Activated T-cell treated with anti-CD3 and anti-CD28 coated beads, Interleukin-2, amount 50 U/mL, for 72 hours (primary cell): ENCODE measurements around the gene ZNF227. TPM values are rescaled to one million over a fixed set of nuclear protein-coding genes. Genes with fewer than 3 reads are reported as not detected.
A peak's percentile ranks its signal among the peaks of the same experiment; 100 is the strongest.

Experiments
- ATAC-seq, 2 donors: fragments of 150-1000 bp; cut with Tn5 transposase; replicated peaks in 1 of 2; 2 replicates each; pipeline ENCODE4 v1.10.0; 2021; ENCODE audit warnings: moderate library complexity in 2 of 2, mild to moderate bottlenecking in 1 of 2
- DNase-seq, 2 donors: peaks; one replicate each; pipeline ENCODE4 v3.0.0; 2021 to 2022; ENCODE audit warnings: mixed read lengths in 1 of 2
- H3K27ac Mint-ChIP-seq: one replicate; pipeline ENCODE4 v1.8.0; 2022; ENCODE audit warnings: mild to moderate bottlenecking, moderate library complexity, mixed read lengths
- H3K27me3 Mint-ChIP-seq: one replicate; pipeline ENCODE4 v1.8.0; 2022; ENCODE audit warnings: low read depth, mixed read lengths
- H3K36me3 Mint-ChIP-seq, 2 donors: one replicate each; pipeline ENCODE4 v1.8.0; 2022; ENCODE audit warnings: mixed read lengths in 2 of 2, mild to moderate bottlenecking in 1 of 2; ENCODE audit not compliant: insufficient read depth in 2 of 2
- H3K4me1 Mint-ChIP-seq: one replicate; pipeline ENCODE4 v1.8.0; 2022; ENCODE audit warnings: low read depth, mixed read lengths
- H3K4me3 Mint-ChIP-seq, 2 donors: one replicate each; pipeline ENCODE4 v1.8.0; 2022; ENCODE audit warnings: mild to moderate bottlenecking in 2 of 2, mixed read lengths in 2 of 2, moderate library complexity in 2 of 2
- H3K9me3 Mint-ChIP-seq, 2 donors: one replicate each; pipeline ENCODE4 v1.8.0; 2022; ENCODE audit warnings: mixed read lengths in 2 of 2
- total RNA-seq, 2 donors: library from RNA; stranded (reverse); gene quantifications; one replicate each; pipeline ENCODE4 v1.2.3, GENCODE V29; 2022

ZNF227 gene
- total RNA-seq, 2 donors from 2014 or later = 31.5 to 36.6 TPM

- Mint-ChIP-seq H3K9me3 (peaks cover 43 to 54% of the 10 kb centered on the region in 2 donors), H3K4me1 (peaks cover 15% of the 10 kb centered on the region), H3K36me3 (peaks cover 40 to 72% of the 10 kb centered on the region in 2 donors), H3K27ac (peak overlapping the region; percentile 60), H3K4me3 (no peak overlapping the region), H3K27me3 (no peaks in the 10 kb centered on the region)
- no peak for ATAC-seq
- DNase-seq = no peak
Observed at GRCh38 chr19:44255705-44256411, 43.5 kb downstream of the ZNF227 start.

GRCh38 chr19:44258136-44258535, 45.8 kb downstream of the ZNF227 start:
- Mint-ChIP-seq H3K36me3 (peaks cover 27 to 56% of the 10 kb centered on the region in 2 donors), H3K9me3 (peaks cover 37 to 41% of the 10 kb centered on the region in 2 donors), H3K4me3 (no peak overlapping the region), H3K27me3 (no peaks in the 10 kb centered on the region), H3K4me1 (peaks cover 15% of the 10 kb centered on the region), H3K27ac (no peak overlapping the region)
- DNase-seq = no peak
- no peak for ATAC-seq

- peaks cover 35 to 37% of the 10 kb centered on the region in 2 donors for H3K9me3 Mint-ChIP-seq
- H3K4me1 Mint-ChIP-seq = peaks cover 15% of the 10 kb centered on the region
- H3K27ac Mint-ChIP-seq = no peak overlapping the region
- DNase-seq (no peak), ATAC-seq (no peak)
- peak overlapping the region; percentile 18 to 82 for H3K4me3 Mint-ChIP-seq
- peaks cover 24 to 53% of the 10 kb centered on the region in 2 donors for H3K36me3 Mint-ChIP-seq
- H3K27me3 Mint-ChIP-seq = no peaks in the 10 kb centered on the region
Observed at GRCh38 chr19:44258835-44259413, 46.6 kb downstream of the ZNF227 start.

GRCh38 chr19:44260343-44260681, 48.0 kb downstream of the ZNF227 start:
- peaks cover 15 to 41% of the 10 kb centered on the region in 2 donors for H3K36me3 Mint-ChIP-seq
- H3K4me3 Mint-ChIP-seq = peak overlapping the region; percentile 82 to 88
- peaks cover 15% of the 10 kb centered on the region for H3K4me1 Mint-ChIP-seq
- H3K27me3 Mint-ChIP-seq = no peaks in the 10 kb centered on the region
- H3K27ac Mint-ChIP-seq = peak overlapping the region; percentile 80
- H3K9me3 Mint-ChIP-seq = peaks cover 30 to 31% of the 10 kb centered on the region in 2 donors
- DNase-seq (no peak), ATAC-seq (peak in 1 of 2 donors; percentile 3)

- H3K27ac Mint-ChIP-seq = peak overlapping the region; percentile 80
- H3K27me3 Mint-ChIP-seq = no peaks in the 10 kb centered on the region
- DNase-seq (no peak), ATAC-seq (no peak)
- peaks cover 28% of the 10 kb centered on the region in 2 donors for H3K9me3 Mint-ChIP-seq
- H3K4me3 Mint-ChIP-seq = peak overlapping the region; percentile 82 to 88
- peaks cover 15 to 36% of the 10 kb centered on the region in 2 donors for H3K36me3 Mint-ChIP-seq
- peaks cover 15% of the 10 kb centered on the region for H3K4me1 Mint-ChIP-seq
Observed at GRCh38 chr19:44260695-44261446, 48.5 kb downstream of the ZNF227 start.

GRCh38 chr19:44277331-44277730, 65.0 kb downstream of the ZNF227 start:
- no peak for DNase-seq
- ATAC-seq = no peak
- Mint-ChIP-seq H3K27me3 (no peaks in the 10 kb centered on the region), H3K27ac (no peak overlapping the region), H3K9me3 (peaks cover 29 to 37% of the 10 kb centered on the region in 2 donors), H3K4me3 (no peak overlapping the region), H3K4me1 (no peaks in the 10 kb centered on the region), H3K36me3 (peaks cover 31 to 37% of the 10 kb centered on the region in 2 donors)

GRCh38 chr19:44278181-44278690, 65.9 kb downstream of the ZNF227 start:
- DNase-seq (no peak), ATAC-seq (no peak)
- Mint-ChIP-seq H3K27ac (no peak overlapping the region), H3K9me3 (peaks cover 31 to 41% of the 10 kb centered on the region in 2 donors), H3K27me3 (no peaks in the 10 kb centered on the region), H3K4me1 (no peaks in the 10 kb centered on the region), H3K4me3 (no peak overlapping the region), H3K36me3 (peaks cover 32 to 35% of the 10 kb centered on the region in 2 donors)

GRCh38 chr19:44280916-44281315, 68.6 kb downstream of the ZNF227 start:
- no peak overlapping the region for H3K27ac Mint-ChIP-seq
- no peak overlapping the region for H3K4me3 Mint-ChIP-seq
- DNase-seq = no peak
- no peaks in the 10 kb centered on the region for H3K27me3 Mint-ChIP-seq
- H3K36me3 Mint-ChIP-seq = peaks cover 28 to 31% of the 10 kb centered on the region in 2 donors
- no peaks in the 10 kb centered on the region for H3K4me1 Mint-ChIP-seq
- no peak for ATAC-seq
- peaks cover 29 to 45% of the 10 kb centered on the region in 2 donors for H3K9me3 Mint-ChIP-seq

GRCh38 chr19:44282846-44283245, 70.5 kb downstream of the ZNF227 start:
- H3K27ac Mint-ChIP-seq = no peak overlapping the region
- no peaks in the 10 kb centered on the region for H3K4me1 Mint-ChIP-seq
- no peak for ATAC-seq
- peaks cover 33 to 35% of the 10 kb centered on the region in 2 donors for H3K36me3 Mint-ChIP-seq
- peaks cover 30 to 50% of the 10 kb centered on the region in 2 donors for H3K9me3 Mint-ChIP-seq
- H3K4me3 Mint-ChIP-seq = no peak overlapping the region
- no peaks in the 10 kb centered on the region for H3K27me3 Mint-ChIP-seq
- DNase-seq = no peak

GRCh38 chr19:44284968-44285367, 72.6 kb downstream of the ZNF227 start:
- Mint-ChIP-seq H3K36me3 (peaks cover 47 to 51% of the 10 kb centered on the region in 2 donors), H3K27ac (no peak overlapping the region), H3K27me3 (no peaks in the 10 kb centered on the region), H3K9me3 (peaks cover 31 to 54% of the 10 kb centered on the region in 2 donors), H3K4me1 (no peaks in the 10 kb centered on the region), H3K4me3 (no peak overlapping the region)
- DNase-seq (no peak), ATAC-seq (no peak)

Other genes with a start within 250 kb of the ZNF227 start
- gene ZNF155, start 228.3 kb upstream of the ZNF227 start, total RNA-seq = 1 to 10 TPM; 6.0 to 7.5 TPM
- 1 to 10 TPM; 5.5 to 5.8 TPM for gene ZNF230, start 209.6 kb upstream of the ZNF227 start, total RNA-seq
- gene ZNF222, start 187.2 kb upstream of the ZNF227 start, total RNA-seq = 1 to 10 TPM; 2.7 to 3.0 TPM
- gene ZNF223, start 160.5 kb upstream of the ZNF227 start, total RNA-seq = 1 to 10 TPM in 1 of 2 donors, under 1 TPM in 1; 0.81 to 2.5 TPM
- gene ZNF284, start 140.4 kb upstream of the ZNF227 start, total RNA-seq = 1 to 10 TPM; 3.3 TPM
- 10 to 100 TPM; 23.6 to 26.3 TPM for gene ZNF224, start 118.2 kb upstream of the ZNF227 start, total RNA-seq
- 1 to 10 TPM; 1.9 to 3.0 TPM for gene ZNF225, start 99.1 kb upstream of the ZNF227 start, total RNA-seq
- gene ZNF234, start 71.0 kb upstream of the ZNF227 start, total RNA-seq = 1 to 10 TPM; 6.2 to 8.5 TPM
- 10 to 100 TPM; 15.3 to 16.3 TPM for gene ZNF226, start 47.4 kb upstream of the ZNF227 start, total RNA-seq
- gene ZNF233, start 47.4 kb downstream of the ZNF227 start, total RNA-seq = under 1 TPM; 0.28 to 0.38 TPM
- 1 to 10 TPM; 4.7 to 6.2 TPM for gene ZNF235, start 92.5 kb downstream of the ZNF227 start, total RNA-seq
- gene ZNF112, start 144.1 kb downstream of the ZNF227 start, total RNA-seq = under 1 TPM in 1 of 2 donors, not detected in 1; 0.07 TPM
- 1 to 10 TPM; 1.9 to 2.2 TPM for gene ZNF285, start 189.1 kb downstream of the ZNF227 start, total RNA-seq
- 1 to 10 TPM; 1.4 to 2.7 TPM for gene ZNF229, start 235.9 kb downstream of the ZNF227 start, total RNA-seq